Astrocyte (in vitro differentiated cells and primary cell): ENCODE results near the gene RGS4.

ENCODE experiments used
- EZH2 ChIP-seq: IDR thresholded peaks from 2 replicates; pipeline ENCODE4 v1.6.1; 2012; ENCODE audit warnings: mild to moderate bottlenecking, low read length, inconsistent platforms; ENCODE audit not compliant: insufficient read depth
- TF ChIP-seq, protein P1 (sequence below): IDR thresholded peaks from 2 replicates; pipeline ENCODE4 v1.5.1; 2011; ENCODE audit warnings: low read depth, mild to moderate bottlenecking, inconsistent platforms, low read length, moderate library complexity; ENCODE audit not compliant: insufficient read depth

DNA sequence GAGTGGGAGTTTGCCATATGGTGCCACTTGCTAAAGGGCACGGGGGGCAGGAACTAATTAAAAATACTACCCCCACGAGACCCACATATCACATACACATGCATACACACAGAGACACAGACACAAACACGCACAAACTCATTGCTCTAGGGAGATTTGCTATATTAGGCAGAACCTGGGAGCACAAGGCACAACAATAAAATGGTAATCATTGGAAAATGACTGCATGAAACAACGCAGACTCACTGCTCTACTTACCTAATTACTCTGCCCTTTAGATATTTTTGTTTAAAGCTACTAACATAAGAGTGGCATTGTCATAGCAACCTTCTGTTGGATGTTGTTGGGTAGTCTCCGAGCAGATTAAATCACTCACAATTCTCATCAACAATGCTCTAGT, 20.3 kb upstream of the RGS4 start:
- TF ChIP-seq, protein P1, sequence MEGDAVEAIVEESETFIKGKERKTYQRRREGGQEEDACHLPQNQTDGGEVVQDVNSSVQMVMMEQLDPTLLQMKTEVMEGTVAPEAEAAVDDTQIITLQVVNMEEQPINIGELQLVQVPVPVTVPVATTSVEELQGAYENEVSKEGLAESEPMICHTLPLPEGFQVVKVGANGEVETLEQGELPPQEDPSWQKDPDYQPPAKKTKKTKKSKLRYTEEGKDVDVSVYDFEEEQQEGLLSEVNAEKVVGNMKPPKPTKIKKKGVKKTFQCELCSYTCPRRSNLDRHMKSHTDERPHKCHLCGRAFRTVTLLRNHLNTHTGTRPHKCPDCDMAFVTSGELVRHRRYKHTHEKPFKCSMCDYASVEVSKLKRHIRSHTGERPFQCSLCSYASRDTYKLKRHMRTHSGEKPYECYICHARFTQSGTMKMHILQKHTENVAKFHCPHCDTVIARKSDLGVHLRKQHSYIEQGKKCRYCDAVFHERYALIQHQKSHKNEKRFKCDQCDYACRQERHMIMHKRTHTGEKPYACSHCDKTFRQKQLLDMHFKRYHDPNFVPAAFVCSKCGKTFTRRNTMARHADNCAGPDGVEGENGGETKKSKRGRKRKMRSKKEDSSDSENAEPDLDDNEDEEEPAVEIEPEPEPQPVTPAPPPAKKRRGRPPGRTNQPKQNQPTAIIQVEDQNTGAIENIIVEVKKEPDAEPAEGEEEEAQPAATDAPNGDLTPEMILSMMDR, result no peak
- no peak for TF ChIP-seq EZH2
